SK-N-SH treated with all-trans-retinoic acid at 6 μM for 48 hours (cell line): ENCODE measurements around the gene TRDMT1.

Experiments used
- RARB ChIP-seq: fragments of 250-450 bp; sonication (Bioruptor Pico); IDR thresholded peaks from 2 replicates; pipeline ENCODE4 v1.8.0; 2021; ENCODE audit warnings: mild to moderate bottlenecking, moderate library complexity
- ZC3H10 ChIP-seq: fragments of 250-450 bp; sonication (Bioruptor Pico); IDR thresholded peaks from 2 replicates; pipeline ENCODE4 v1.5.1; 2021; ENCODE audit warnings: mild to moderate bottlenecking, moderate library complexity

DNA sequence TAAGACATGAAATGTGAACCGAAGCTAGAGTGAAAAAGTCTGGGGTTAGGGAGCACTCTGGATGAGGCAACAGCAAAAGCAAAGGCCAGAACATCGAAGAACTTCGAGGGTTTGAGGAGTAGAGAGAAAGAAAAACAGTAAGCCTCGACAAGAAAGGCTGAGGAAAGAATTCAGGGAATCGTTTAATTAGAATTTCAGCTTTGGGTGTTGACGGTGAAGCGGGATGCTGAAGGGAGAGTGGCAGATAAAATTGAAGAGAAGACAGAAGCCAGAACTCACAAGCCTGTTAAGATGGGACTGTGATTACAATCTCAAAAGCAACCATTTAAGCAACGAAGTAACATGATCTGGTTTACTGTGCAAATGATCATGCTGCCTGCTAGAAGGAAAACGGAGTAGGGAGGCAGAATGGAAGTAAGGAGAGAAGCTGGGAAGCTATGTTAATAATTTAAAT, 2.1 kb downstream of the TRDMT1 start:
- no peak for TF ChIP-seq ZC3H10 (CRISPR knock-in tag)
- TF ChIP-seq RARB (CRISPR knock-in tag) = no peak
